GM21528 (cell line): Measurements from ENCODE around the gene CRB1.

Source experiments
- ATAC-seq: cut with Tn5 transposase; IDR thresholded peaks from one replicate; pipeline ENCODE4 v1.9.1; 2021; ENCODE audit warnings: mild to moderate bottlenecking, moderate library complexity; ENCODE audit not compliant: unreplicated experiment, low FRiP score

Gene CRB1

DNA sequence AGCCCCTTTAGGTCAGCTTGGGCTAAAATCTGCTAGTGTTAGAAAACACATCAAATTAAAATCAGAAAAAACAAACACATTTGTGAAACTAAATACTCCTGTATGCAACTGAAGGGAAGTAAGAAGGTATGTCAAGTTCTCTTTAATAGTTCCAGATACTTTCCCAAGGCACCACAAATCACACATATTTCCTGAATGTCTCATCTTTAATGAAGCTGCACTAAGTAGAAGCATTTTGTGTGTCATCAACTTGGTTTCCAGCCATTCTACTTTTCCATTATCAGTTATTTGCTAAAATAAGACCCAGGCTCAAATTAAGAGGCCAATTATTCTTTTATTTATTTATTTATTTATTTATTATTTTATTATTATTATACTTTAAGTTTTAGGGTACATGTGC lies 34.7 kb downstream of the CRB1 start:
- ATAC-seq: no peak

DNA sequence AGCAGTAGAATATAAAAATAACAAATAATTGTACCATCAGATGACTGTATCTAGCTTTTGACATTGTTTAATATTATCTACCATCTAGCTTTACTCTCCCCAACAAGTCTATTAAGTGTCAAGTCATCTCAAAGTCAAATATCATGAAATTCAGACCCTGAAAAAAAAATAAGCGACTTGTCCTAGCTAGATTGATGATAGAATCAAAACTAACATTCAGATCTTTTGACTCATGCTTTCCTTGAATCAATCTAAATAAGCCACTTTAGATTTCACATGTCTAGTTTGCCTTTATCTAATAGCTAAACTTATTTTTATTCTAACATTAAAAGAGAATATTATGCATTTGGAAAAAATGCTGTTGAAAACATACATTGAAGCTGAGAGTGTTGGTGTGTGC lies 35.4 kb downstream of the CRB1 start:
- no peak for ATAC-seq

DNA sequence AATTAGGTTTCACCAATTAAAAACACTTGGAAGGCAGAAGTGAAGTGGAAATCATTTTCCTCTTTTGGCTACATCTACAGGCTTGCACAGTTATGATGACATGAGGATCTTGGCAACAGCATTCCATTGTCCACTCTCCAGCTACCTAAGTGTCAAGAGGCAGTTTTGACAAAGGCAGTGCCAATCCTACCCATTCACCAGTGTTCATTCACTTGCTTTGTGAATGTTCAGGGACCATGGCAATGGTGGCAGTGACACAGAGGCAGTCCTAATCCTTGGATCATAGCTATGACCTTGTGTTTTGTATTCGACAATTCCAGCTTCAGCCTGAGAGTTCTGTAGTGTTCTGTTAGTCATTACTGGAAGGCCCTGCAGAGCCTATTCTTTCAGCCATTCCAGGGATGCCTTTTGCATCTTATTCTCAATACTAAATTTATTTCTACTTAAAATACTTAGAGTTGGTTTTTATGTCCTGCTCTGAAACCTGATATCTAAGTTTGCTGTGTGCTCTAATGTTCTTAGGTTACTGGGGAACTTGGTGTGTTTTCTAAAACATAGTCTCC lies 36.7 kb downstream of the CRB1 start:
- no peak for ATAC-seq

DNA sequence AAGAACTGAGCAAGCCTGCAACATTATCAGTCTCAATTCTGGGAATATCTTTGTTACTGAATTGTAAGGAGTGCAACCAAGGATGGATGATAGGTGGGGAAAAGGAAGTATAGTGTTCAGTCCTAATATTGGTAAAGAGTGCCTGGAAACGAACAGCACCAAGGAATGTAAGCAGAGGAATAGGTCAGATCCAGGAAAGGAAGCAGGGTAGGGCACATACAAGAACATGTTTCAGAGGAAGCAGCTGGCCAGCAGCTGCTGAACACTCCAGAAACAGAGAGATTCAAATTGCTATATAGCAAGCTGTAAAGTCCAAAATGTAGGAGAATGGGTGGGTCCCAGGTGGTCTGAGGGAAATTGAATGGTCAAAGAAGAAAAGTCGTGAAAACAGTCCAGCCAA lies 37.9 kb downstream of the CRB1 start:
- no peak for ATAC-seq

DNA sequence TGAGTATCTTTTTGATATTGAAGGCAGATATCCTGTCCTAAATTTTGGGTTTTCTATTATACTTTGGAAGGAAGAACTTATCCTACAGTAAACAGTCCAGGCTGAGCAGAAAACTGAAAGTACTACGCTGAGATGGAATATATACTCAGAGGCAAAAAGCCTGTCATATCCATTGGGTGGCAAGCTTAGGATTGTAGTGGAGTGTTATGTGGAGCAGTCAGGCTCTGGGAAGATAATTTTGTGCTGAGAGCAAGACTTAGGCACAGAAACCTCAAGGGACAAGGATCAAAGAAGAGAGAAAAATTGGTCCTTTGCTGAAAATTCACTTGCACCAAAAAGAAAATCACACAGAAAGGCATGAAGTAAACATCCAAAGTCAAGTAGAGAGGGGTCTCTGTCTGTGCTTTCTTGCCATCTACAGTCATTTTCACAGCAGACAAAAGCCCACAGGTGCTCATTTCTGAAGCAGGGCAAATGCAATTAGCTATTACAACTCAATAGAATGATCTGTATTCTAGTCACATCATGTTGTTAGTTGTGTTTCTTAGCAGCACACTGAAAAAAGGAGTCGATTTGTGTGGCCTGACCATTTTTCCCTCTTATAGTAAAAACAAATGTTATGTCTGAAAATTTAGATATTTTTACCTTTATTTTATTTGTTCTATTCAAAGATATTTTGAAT lies 38.5 kb downstream of the CRB1 start:
- no peak for ATAC-seq

DNA sequence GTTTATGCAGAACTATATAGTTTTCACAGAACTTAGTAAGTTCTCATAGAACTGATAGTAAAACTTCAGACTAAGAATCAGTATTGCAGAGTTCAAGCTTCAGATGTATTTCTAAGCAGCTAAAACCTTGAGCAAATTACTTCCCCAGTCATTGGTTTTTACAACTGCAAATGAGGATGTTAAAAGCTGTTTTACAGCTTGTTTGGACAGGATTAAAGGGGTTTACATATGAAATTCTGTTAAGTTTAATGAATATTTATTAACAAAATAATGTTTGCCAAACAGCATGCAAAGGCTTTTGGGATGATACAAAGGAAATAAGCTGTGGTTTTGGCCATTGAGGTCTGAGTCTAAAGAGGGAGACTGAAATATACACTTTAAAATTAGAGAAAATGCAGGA lies 39.1 kb downstream of the CRB1 start:
- ATAC-seq: no peak

DNA sequence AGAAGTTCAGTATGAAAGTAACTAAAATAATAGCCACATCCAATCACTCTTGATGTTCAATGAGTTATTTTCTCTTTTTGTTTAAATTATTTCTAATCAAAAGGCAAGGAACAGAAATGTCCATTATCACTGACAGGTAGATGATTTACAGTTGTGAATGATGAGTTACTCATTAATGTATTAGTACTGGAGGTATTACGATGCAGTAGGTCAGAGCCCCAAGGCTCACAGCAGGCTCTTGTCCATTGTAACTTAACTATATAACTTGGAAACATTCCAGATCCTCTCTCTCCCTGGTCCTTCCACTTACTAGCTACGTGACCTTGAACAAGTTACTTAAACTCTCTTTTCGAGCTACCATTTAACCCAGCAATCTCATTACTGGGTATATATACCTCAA lies 39.5 kb downstream of the CRB1 start:
- no peak for ATAC-seq

DNA sequence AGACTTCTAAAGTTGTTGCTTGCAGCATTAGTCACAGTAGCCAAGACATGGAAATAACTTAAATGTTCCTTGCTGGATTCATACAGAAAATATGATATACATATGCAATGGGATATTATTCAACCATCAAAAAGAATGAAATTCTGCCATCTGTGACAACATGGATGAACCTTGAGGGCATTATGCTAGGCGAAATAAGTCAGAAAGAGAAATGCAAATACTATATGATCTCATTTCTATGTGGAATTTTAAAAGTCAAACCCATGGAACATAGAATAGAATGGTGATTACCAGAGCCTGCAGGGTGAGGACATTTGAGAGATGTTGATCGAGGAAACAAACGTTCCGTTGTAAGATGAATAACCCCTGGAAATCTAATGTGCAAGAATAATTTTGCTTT lies 43.0 kb downstream of the CRB1 start:
- no peak for ATAC-seq

DNA sequence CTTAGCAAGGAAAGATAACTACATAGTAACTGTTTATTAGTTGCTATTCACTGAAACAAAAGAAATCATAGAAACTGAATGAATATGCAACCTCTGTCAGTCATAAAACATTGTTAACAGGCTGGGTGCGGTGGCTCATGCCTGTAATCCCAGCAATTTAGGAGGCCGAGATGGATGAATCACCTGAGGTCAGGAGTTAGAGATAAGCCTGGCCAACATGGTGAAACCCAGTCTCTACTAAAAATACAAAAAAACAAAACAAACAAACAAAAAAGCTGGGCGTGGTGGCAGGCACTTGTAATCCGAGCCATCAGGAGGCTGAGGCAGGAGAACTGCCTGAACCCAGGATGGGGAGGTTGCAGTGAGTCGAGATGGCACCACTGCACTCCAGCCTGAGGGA lies 44.1 kb downstream of the CRB1 start:
- ATAC-seq: no peak

DNA sequence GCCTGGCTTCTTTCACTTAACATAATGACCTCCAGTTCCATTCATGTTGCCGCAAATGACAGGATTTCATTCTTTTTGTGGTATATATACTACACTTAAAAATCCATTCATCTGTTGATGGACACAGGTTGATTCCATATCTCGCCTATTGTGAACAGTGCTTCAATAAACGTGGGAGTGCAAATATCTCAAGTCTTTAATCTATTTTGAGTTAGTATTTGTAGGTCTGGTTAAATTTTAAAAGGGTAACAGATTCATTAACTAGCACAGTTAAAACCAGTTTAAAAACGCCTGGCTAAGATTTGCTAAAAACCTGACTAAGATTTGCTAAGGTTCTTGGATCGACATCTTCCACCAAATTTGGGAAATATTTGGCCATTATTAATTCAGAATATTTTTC lies 45.7 kb downstream of the CRB1 start:
- no peak for ATAC-seq

DNA sequence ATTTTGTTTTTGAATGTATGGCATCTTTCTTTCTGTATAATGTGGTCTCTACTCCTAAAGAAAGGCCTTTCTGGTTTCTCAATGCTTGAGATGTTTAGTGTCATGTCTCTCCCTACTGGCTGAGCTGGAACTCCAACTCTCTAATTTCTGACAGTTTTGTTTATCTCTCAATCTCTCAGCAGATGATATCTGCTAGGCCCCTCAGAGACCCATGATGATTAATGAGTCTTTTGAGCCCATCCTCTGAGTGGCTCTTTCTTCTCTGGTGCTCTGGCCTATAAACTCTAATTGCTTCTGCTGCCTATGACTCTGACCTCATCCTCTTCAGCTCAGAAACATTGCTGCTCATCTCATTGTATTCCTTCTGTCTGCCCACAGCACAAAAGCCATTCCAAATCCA lies 46.6 kb downstream of the CRB1 start:
- no peak for ATAC-seq

DNA sequence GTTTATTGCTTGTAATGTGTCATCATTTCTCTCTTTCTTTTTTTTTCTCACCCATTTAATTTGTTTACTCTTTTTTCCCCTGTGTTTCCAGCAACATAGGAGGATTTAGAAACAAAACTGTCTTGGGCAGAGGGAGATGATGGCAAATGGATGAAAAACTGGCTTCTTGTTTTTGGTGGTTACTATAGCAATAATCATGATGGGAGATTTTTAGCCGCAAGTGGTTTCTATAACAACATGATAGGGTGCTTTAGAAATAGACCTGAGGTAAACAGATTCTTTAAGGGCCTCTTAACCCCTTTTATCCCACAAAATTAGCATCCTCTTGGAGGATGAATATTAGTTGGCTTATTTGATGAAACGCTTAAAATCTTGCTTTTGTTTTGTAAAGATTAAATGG lies 51.6 kb downstream of the CRB1 start:
- no peak for ATAC-seq

DNA sequence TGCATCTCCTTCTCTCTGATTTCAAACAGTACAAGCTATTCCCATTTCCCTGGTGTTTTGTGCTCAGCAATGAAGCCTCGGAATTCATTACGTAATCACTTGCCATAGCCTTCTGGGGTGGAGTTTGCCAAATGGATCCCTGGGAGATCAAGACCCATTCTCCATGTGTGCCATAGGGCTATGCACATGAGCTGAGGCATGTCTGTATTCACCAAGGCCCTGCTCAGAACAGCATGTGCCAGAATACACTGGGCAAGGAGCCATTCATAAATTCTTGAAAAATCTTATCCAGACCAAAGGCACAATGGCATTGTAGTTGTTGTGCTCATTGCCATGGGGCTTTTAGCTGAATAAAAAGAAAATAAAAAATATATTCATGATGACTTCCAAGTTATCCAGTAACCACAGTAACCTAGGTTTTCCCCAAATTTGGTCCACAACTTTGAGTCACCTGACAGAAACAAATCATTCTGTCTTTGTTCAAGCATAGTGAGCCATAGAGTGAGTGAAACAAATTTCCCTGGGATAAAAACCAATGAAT lies 53.0 kb downstream of the CRB1 start:
- ATAC-seq: no peak

DNA sequence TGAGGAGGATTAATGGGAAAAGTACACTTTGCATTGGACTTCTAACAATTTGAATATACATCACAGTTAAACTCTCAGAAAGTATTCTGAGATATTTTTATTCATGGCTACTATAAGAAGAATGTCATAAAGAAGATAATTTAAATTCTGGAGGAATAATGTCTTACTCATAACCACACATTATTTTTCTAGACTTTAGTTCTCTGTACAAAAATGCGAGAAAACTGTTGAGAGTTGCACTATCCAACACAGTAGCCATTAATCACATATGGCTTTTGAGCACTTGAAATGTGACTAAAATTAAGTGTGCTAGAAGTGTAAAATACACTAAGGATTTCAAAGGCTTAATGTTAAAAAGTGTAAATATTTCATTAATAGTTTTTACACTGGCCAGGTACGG lies 53.8 kb downstream of the CRB1 start:
- no peak for ATAC-seq

DNA sequence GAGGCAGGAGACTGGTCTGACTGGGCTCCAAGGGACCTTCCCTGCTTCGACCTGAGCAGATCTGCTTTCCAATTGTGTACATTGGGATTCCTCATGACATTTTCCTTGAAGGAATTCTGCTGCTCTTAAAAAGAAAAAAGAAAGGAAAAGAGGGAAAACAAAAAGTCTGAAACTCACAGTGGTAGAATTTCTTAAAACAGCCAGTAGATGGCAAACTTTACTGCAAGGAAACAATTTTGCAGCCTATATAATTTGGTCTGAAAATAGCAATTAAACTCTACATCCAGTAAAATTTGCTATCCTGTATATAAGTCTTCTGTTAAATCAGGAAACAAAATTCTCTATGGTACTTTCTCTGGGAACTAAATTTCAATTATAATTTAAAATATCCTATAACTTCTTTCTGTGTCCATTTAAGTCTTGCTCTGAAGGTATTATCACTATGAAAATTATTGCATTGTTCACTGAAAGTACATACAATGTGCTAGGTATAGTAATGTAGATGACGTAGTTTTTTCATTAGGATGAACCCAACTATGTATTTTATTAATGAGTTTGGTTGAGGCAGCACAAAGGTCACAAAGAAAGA lies 59.8 kb downstream of the CRB1 start:
- no peak for ATAC-seq

DNA sequence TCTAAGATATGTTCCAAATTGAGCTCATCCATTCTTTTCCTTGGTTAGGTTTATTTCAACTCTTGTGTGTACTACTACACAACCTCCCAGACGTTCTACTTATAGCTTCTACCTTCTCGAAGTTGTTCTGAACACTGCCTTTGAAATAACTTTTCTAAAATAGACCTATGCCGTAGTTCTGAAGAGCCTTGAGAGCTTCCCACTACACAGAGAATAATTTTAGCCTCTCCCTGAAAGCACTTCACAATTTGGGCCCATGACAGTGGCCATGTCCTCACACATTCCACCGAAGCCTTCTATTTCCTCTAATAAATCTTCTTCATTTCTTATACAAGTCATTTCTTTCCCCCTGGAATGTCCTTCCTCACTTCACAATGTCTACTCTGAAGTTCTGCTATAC lies 62.2 kb downstream of the CRB1 start:
- no peak for ATAC-seq

DNA sequence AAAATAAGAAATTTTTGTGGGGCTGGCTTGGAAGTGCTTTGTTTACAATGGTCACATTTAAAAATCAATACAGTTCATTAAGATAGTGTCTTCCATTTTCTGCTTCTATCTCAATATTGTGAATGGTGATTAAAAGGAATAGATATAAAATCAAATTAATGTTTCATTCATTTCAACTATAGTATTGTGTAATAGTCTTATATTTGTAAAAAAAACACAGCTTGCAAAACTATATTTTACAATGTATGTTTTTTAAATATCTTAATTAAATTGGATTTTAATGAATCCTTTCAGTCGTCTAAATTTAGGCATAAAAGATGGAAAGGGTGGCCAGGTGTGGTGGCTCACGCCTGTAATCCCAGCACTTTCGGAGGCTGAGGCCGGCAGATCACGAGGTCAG lies 63.5 kb downstream of the CRB1 start:
- ATAC-seq: no peak

DNA sequence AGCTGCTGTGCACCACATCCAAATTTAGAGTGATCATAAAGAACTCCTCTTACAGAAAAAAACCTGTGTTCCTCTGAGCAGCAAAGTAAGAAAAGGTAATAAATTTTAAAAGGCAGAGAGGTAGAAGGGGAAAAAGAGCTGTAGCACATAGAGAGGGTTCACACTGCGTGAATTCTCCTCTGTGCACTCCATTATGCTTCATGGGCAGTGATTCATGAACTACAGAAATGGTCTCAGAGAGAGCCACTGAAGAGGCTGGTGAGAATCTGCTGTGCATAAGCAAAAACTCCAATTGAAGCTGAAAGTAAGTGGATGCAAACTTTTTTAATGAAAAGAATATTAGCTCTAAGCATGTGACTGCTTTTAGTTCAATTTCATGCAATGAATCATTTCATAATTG lies 65.0 kb downstream of the CRB1 start:
- no peak for ATAC-seq

DNA sequence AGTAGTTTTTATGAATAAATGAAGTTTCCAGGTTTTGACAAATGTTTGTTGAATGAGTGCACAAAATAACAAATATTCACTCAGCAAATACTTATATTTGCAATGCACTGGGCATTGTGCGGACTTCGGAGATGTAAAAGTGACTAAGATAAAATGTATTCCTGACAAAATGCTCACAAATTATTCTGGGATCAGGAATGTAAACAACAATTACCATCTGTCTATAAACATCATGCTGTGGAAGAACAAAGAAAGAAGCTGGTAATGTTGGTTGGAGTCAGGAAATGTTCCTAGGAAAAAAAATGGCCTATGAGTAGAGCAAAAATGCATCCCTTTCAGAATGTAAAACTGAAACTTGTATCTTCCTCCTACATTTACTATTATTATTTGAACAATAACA lies 68.5 kb downstream of the CRB1 start:
- ATAC-seq: no peak

DNA sequence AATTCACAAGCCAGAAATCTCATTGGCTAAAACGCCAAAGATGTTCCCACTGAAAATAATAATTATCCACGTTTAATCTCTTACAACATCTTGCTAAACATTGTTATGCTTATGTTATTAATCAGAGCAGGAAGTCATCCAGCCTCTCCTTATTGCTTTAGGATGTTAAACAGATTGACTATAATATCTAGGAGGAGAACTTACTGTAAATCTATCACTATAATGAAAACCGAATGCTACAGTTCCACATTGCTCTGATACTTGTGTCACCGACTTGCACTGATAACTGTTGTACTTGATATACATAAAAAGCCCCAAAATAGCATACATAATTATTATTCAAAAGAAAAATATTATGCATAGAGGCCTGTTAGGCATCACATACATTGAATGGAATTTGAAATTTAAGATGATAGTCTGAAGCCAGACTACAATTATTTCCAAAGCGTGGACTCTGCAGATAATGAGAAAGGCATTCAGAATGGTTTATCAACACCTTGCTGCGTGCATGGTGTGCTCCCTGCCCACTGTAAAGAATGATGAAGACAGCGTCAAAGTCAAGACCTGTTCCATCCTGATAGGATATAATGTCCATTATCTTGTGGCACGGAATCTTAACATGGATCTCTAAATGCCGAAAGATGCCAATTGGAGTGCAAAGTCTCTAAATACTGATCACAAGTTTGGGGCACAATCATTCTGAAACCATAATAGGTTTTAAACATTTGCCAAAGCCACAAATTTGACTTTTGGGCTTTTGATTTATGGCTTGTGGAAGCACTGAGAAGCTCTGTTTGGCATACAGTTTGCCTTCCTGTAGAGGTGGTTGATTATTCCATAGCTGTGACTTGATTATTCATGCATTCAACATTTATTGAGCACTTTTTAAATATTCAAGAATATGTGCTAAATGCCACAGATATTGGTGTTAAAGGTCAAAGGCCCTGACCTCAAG lies 71.3 kb downstream of the CRB1 start:
- ATAC-seq: no peak

DNA sequence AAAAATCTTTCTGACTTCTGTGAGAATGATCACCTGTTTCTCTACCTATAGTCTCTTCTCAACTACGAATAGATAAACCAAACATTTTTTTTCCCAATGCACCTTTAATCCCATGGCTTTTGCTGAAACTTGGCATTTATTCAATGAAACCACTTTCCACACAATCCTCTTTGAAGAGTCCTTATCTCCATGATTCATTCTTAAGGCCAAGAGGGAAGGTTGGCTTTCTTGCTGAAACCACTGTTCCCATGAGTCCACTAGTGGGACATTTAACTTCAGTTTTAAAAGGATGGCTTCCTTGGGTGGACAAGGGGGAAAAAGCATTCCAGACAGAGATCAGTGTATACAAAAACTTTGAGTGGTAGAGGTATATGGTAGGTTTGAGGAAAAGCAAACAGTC lies 73.6 kb downstream of the CRB1 start:
- no peak for ATAC-seq
